GM15510 (cell line): ENCODE data around the gene ROBO2.

Experiments
- POLR2A ChIP-seq: IDR thresholded peaks from 3 replicates; pipeline ENCODE4 v1.6.1; 2011; ENCODE audit warnings: borderline replicate concordance; ENCODE audit not compliant: insufficient read length; ENCODE audit errors: extremely low read depth

ROBO2 gene

GRCh38 chr3:77041811-77042210 is 1.9 kb downstream of the ROBO2 start:
- TF ChIP-seq POLR2A, result no peak

GRCh38 chr3:77042343-77042742 is 2.4 kb downstream of the ROBO2 start:
- no peak for TF ChIP-seq POLR2A

GRCh38 chr3:77042882-77043281 is 3.0 kb downstream of the ROBO2 start:
- TF ChIP-seq POLR2A, result no peak

- TF ChIP-seq POLR2A, result no peak
Measured at GRCh38 chr3:77045686-77046085, 5.8 kb downstream of the ROBO2 start.

- no peak for TF ChIP-seq POLR2A
Measured at GRCh38 chr3:77048186-77048585, 8.3 kb downstream of the ROBO2 start.

- TF ChIP-seq POLR2A, result no peak
Measured at GRCh38 chr3:77051591-77051990, 11.7 kb downstream of the ROBO2 start.

GRCh38 chr3:77052051-77052501 is 12.2 kb downstream of the ROBO2 start:
- TF ChIP-seq POLR2A, result no peak

- TF ChIP-seq POLR2A, result no peak
Measured at GRCh38 chr3:77052733-77053670, 13.1 kb downstream of the ROBO2 start.

- TF ChIP-seq POLR2A, result no peak
Measured at GRCh38 chr3:77053795-77054194, 13.9 kb downstream of the ROBO2 start.

- TF ChIP-seq POLR2A, result no peak
Measured at GRCh38 chr3:77055841-77056341, 16.0 kb downstream of the ROBO2 start.

GRCh38 chr3:77059354-77059753 is 19.5 kb downstream of the ROBO2 start:
- TF ChIP-seq POLR2A, result no peak

- no peak for TF ChIP-seq POLR2A
Measured at GRCh38 chr3:77063423-77063822, 23.5 kb downstream of the ROBO2 start.

- TF ChIP-seq POLR2A, result no peak
Measured at GRCh38 chr3:77065750-77066149, 25.9 kb downstream of the ROBO2 start.

- TF ChIP-seq POLR2A, result no peak
Measured at GRCh38 chr3:77066829-77067228, 26.9 kb downstream of the ROBO2 start.

- TF ChIP-seq POLR2A, result no peak
Measured at GRCh38 chr3:77068808-77069207, 28.9 kb downstream of the ROBO2 start.

- no peak for TF ChIP-seq POLR2A
Measured at GRCh38 chr3:77071364-77071763, 31.5 kb downstream of the ROBO2 start.
